GM03348 (cell line): ENCODE measurements around the gene ATF7IP2.
"Not testable (repeated sequence)": the region's sequence is repeated elsewhere in the genome, so short reads cannot be mapped to it uniquely, and the experiment has no call there.

Experiments
- DNase-seq: peaks from one replicate; pipeline ENCODE4 v3.0.0; 2012; ENCODE audit warnings: low spot score

ATF7IP2 gene, protein sequence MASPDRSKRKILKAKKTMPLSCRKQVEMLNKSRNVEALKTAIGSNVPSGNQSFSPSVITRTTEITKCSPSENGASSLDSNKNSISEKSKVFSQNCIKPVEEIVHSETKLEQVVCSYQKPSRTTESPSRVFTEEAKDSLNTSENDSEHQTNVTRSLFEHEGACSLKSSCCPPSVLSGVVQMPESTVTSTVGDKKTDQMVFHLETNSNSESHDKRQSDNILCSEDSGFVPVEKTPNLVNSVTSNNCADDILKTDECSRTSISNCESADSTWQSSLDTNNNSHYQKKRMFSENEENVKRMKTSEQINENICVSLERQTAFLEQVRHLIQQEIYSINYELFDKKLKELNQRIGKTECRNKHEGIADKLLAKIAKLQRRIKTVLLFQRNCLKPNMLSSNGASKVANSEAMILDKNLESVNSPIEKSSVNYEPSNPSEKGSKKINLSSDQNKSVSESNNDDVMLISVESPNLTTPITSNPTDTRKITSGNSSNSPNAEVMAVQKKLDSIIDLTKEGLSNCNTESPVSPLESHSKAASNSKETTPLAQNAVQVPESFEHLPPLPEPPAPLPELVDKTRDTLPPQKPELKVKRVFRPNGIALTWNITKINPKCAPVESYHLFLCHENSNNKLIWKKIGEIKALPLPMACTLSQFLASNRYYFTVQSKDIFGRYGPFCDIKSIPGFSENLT

DNA sequence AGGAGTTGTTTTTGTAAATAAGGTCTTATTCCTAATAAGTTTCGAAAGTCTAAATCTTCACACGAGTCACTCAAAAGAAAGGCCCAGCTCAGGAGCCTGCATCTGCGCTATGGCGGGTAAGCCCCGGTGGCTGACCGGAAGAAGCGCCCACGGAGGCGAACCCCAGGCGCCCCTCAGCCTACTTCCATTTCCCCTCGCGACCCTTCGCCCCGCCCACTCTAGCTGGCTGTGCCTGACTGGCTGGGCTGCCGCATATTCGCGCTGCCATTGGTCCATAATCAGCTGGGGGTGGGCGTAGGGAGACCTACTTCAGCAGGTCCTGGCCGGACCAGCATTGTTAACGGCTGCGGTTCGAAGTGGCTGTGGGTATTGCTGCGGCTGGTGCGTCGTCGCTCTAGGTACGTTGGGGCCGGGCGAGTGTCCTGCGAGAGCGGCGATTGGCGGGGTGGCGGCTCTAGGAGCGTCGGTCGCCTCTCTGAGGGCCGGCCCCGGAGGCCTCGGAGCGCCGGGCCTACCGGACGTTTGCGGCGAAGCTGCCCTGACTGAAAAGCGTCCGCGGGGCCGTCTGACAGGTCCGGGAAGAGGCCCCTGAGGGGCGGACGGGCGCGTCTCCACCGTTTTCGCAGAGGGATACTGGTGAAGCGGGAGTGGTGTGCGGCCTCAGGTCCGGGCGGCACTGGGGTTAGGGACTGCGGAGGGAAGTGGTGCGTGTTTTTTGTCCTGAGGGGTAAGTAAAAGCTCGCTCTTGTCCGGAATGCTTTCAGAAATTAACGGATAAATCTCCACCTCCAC lies at the start of gene ATF7IP2:
TSS of gene ATF7IP2 (plus strand) at position 337 of the 792 bp plus-strand sequence. CDS start 44,560 bp downstream, outside the sequence.
- DNase-seq: peak; percentile 85

DNA sequence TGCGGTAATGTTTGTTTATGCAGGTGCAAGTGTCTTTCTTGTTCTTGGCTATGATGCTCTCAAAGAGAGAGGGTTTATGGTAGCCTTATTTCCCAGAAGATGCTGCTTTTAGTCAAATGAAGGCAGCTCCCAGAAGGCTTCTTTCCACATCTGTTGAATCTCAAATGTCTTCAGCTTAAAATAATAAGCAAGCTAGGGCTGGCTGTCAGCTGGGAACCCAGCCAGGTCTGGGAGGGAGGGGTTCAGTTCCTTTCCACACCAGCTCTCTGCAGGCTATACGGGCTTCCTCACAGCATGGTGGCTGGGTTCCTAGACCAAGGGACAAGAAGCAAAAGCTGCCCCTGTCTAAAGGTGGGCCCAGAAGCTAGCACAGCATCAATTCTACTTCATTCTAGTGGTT lies 47.4 kb upstream of the ATF7IP2 start:
- DNase-seq: no peak

DNA sequence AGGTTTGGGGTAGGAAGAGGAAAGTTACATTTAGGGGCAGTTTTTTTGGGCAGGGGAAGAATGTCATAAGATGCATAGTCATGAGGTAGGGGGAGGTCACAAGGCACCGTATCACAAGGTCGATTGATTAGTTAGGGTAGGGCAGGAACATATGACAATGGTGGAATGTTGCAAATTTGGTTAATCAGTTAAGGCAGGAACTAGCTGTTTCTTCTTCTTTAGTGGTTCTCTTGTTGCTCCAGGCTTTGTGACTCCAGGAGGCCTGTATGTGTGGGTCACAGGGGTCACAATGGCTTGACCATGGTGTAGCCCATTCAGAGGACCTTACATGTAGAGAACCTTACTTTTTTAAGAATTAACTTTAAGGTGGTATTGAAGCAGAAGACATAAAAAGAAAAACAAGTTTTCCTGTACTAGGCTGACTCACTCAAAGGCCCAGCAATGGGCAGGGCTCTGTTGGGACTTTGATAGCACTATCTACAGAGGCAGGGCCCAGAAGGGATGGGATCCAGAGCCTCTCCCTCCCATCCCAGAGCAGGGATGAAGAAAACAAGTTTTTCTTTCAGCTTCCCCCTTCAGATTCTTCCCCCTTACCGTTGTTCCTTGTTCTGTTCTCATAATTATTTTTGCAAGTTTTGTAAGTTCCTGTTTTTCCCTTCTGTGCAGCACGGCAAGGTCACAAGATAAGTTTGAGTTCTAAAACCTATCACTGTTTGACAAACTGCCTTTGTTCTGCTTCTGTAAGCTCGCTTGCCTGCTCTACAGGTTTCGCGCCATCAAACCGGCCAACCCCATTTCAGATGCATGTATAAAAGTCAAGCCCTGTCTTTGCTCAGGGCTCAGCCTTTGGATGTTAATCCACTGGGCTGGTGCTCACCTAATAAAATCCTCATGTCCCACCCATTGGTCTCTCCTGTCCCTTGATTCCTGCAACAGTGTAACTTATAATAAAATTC lies 45.8 kb upstream of the ATF7IP2 start:
- DNase-seq: no peak

DNA sequence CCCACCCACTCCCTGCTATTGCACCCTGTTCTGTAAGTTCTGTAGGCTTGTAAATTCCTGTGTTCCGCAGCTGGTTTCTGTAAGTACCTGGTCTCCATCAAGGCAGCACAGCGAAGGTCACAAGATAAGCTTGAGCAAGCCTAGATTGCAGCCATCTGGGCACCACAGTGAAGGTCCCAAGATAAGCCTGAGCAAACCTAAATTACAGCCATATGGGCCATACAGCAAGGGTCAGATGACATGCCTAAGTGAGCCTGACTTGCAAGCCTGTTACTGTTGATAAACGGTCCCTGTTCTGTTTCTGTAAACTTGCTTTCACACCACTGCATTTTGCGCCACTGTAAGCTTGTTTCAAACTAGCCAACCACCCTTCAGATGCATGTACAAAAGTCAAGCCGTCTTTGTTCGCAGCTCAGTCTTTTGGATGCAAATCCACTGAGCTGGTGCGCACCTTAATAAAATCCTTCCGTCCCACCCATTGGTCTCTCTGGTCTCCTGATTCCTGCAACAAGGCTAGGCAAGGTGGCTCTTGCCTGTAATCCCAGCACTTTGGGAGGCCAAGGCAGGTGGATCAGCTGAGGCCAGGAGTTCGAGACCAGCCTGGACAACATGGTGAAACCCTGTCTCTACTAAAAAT lies 42.6 kb upstream of the ATF7IP2 start:
- no peak for DNase-seq

DNA sequence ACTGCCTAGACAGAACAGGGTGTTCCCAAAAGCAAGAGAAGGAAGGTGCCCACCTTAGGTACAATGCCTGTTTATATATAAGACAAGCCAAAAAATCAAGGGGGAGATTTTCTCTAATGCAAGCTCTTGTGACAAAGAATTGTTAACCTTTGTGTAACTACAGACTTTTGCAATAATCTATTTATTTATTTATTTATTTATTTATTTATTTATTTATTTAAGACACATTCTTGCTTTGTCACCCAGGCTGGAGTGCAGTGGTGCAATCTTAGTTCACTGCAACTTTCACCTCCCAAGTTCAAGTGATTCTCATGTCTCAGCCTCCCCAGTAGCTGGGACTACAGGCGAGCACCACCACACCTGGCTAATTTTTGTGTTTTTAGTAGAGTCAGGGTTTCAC lies 41.2 kb upstream of the ATF7IP2 start:
- not testable (repeated sequence) for DNase-seq

DNA sequence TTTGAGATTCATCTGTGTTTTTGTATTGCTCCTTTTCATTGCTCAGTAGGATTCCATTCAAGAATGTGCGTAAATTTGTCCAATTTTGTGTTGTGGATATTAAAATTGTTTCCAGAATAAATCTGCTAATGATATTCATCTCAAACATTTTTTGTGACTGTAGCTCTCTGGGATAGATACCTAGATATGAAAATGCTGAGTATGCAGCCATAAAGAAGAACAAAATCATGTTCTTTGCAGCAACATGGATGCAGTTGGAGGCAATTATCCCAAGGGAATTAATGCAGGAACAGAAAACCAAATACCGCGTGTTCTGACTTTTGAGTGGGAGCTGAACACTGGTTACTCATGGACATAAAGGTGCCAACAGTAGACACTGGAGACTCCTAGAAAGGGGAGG lies 40.2 kb upstream of the ATF7IP2 start:
- no peak for DNase-seq

DNA sequence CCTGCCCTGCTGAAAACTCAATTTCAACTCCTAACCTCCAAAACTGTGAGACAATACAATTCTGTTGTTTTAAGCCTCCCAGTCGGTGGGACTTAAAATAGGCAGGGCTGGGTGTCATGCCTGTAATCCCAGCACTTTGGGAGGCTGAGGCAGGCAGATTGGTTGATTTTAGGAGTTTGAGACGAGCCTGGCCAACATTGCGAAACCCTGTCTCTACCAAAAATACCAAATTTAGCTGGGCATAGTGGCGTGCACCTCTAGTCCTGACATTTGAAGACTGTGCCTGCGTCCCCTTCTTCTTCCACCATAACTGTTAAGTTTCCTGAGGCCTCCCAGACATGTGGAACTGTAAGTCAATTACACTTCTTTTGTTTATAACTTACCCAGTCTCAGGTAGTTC lies 36.0 kb upstream of the ATF7IP2 start:
- DNase-seq: no peak

DNA sequence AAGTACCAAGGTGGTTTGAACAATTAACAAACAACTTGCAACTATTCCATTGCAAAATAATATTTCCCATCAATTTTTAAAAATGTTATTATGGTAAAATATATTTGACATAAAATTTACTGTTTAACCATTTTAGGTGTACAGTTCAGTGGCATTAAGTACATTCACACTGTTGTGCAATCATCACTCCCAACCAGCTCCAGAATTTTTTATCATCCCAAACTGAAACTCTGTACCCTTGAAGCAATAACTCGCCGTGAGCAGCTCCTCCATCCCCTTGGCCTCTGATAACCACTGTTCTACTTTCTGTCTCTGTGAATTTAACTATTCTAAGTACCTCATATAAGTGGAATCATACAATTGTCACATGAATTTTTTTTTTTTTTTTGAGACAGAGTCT lies 33.6 kb upstream of the ATF7IP2 start:
- no peak for DNase-seq

DNA sequence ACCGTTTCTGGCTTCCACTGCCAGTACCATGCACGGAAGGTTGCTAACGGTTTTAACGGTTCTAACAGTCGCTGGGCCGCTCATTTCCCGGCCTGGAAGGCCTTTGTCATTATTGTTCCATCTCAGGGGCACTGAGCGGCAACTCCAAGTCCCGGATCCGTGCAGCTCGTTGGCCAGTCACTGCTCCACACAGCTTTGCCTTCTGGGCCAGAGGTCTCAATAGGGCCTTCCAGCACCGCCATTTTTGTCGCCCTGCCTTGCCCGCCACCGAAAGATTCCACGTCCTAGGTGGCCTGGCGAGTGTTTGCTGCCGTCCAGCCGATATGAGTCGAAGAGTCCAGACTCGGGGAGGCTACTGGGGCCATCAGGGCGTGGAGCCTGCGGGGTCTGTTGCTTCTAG lies 30.3 kb upstream of the ATF7IP2 start:
- no peak for DNase-seq

DNA sequence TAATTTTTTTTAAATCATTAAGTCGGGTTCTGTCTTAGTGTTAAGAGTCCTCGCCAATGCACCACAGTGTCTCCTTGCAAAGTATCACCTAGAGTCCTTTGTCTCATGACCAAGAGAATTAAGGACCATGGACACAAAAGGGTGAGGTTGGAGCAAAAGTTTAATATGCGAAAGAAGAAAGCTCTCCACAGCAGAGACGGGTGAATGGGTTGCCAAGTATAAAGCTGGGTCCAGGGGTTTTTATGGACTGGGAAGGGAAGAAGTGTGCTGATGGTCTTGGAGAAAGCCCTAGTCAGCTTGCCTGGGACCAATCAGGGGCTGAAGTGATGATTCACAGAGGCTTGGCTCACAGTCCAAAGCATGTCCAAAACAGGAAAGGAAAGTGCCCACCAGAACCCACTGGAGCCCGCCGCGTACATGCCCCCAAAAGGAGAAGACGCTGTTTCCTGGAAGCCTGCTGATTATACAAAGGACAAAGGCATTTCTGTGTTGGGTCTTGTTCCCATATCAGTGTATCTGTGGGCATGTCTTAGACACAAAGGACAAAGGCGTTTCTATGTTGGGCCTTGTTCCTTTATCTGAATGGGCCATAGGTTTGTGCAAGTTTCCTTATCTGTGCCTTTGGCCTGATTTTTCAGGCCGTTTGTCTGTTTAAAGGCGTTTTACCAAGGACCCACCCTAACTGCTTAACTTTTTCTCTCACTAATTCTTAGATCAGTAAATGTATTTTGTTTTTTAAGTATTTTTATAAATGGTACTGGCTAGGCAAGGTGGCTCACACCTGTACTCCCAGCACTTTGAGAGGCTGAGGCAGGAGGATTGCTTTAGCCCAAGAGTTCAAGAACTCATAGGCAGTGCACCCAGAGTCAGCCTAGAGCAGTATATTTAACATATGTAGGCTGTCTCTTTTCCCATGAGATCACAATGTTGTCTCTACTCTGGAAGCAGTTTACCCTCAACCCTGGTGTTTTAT lies 28.7 kb upstream of the ATF7IP2 start:
- no peak for DNase-seq

DNA sequence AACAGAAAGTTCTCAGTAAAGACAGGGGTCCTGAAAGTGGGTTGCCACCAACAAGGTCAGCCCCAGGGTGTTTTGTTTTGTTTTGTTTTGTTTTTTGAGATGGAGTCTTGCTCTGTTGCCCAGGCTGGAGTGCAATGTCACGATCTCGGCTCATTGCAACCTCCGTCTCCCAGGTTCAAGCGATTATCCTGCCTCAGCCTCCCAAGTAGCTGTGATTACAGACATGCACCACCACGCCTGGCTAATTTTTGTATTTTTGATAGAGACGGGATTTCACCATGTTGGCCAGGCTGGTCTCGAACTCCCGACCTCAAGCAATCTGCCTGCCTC lies 24.1 kb upstream of the ATF7IP2 start:
- DNase-seq: not testable (repeated sequence)

DNA sequence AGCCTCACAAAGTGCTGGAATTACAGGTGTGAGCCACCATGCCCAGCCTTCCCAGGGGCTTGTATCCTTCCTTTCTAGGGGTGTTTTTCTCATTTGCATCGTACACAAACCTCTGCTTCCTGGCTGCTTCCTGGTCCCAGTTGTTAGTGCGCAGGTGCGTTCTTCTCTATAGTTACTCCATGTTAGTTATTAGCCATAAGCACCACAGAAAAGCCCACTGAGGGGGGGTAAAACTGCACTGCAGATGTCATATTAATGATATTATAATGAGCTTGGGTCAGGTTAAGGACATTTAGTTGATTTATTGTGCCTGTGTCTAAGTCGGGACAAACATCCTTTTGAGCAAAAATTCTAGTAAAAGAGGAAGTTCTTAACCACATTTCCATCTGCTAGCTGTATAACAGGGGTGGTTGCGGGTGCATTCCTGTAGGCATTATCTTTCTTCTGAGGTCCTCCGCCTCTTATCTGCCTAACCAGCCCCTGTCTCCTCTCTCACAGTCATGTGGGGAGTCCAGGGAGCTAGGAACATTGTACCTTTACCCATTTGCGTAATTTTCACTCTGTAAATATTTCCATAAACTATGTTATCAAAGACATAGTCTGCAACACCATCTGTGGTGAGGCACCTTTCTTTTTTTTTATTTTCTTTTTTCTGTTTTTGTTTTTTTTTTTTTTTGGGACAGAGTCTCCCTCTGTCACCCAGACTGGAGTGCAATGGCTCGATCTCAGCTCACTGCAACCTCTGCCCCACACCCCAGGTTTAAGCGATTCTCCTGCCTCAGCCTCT lies 23.6 kb upstream of the ATF7IP2 start:
- no peak for DNase-seq

DNA sequence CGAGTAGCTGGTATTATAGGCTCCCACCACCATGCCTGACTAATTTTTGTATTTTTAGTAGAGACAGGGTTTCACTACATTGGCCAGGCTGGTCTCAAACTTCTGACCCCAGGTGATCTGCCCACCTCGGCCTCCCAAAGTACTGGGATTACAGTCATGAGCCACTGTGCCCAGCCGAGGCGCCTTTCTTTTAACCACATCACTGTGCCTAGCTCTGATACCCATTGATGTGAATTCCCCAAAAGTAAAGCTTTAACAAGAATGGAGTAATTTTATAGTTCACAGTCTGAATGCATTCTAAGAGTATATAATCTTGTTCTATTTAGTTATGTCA lies 23.0 kb upstream of the ATF7IP2 start:
- not testable (repeated sequence) for DNase-seq

DNA sequence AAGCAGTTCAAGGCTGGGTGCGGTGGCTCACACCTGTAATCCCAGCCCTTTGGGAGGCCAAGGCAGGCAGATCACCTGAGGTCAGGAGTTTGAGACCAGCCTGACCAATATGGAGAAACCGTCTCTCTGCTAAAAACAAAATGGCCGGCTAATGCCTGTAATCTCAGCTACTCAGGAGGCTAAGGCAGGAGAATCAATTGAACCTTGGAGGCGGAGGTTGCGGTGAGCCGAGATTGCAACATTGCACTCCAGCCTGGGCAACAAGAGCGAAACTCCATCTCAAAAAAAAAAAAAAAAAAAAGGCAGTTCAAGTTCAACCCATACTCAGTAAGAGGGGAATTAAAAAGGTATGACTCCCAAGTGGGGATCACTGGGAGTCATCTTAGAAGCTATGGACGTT lies 19.2 kb upstream of the ATF7IP2 start:
- not testable (repeated sequence) for DNase-seq

DNA sequence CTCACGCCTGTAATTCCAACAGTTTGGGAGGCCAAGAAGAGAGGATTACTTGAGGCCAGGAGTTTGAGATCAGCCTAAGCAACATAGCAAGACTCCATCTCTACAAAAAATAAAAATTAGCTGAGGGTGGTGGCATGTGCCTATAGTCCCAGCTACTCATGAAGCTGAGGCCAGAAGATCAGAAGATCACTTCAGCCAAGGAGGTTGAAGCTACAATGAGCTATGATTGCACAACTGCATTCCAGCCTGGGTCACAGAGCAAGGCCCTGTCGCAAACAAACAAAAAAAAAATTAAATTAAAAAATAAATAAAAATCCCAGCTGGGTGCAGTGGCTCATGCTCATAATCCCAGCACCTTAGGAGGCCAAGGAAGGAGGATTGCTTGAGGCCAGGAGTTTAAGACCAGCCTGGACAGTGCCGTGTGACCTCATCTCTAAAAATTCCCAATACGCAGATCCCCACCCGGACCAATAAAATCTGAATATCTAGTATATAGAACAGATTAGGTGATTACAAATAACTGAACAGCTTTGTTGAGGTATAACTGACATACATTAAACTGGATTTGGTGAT lies 18.2 kb upstream of the ATF7IP2 start:
- no peak for DNase-seq

DNA sequence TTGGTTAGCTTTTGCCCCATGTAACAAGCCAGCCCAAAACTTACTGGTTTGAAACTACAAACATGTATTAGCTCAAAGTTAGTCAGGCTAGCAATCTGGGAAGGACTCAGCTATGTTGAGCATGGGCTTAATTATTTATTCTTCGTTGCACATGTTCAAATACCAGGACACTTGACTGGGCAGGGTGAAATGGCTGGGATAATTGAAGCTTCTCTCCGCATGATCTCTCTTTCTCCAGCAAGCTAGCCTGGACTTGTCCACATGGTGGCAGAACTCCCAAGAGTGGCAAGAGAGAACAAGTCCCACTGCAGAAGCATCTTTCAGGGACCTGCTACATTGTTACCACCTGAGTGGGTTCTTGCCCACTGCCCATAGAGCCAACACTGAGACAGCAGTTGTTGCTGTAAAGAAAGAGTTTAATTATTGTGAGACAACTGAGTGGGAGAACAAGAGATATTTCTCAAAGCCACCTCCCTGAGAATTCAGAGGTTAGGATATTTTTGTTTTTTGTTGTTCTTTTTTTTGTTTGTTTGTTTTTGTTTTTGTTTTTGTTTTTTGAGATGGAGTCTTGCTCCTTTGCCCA lies 16.8 kb upstream of the ATF7IP2 start:
- DNase-seq: no peak

DNA sequence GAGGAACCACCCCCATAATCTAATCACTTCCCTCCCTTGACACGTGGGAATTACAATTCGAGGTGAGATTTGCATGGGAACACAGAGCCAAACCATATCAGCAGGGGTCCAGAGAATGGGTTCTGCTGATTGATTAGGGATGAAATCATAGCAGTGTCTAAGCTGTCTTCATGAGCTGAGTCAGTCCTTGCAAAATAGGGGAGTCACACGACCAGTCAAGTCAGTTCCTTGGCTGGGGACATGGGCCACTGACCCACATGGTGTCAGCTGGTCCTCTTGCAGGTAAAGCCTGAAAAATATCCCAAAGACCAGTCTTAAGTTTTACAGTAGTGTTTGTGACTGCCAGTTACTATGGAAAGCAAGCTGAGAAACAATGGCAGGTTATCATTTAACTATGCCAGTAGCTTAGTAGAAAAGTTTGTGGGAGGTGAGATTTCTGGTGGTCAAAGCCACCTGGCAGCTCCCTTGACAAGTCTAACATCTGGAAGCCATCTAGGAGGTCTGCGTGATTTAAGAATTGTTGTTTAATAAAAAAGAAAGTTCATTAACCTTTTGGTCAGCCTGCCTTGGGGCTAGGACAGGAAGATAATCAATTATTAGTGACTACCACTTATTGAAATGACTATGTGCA lies 15.7 kb upstream of the ATF7IP2 start:
- no peak for DNase-seq

DNA sequence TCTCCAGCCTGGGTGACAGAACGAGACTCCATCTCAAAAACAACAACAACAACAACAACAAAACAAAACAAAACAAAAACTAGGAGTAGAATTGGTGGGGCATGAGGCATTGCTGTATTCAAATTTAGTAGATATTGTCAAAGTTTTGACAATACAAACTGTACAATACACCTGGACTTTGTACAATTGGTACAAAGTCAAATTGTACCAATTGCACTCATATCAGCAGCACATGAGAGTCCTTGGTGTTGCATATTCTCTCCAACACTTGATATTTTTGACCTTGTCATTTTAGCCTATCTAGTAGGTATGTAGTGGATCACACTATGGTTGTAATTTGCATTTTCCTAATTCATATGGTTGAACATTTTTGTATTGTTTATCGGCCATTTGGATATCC lies 14.3 kb upstream of the ATF7IP2 start:
- no peak for DNase-seq
